Brain microvascular endothelial cell (primary cell): Measurements from ENCODE around the gene UGT3A2.
A peak's percentile ranks its signal among the peaks of the same experiment; 100 is the strongest.

Experiments used
- DNase-seq: peaks from one replicate; pipeline ENCODE4 v3.0.0-alpha.2; 2020
- H3K27ac ChIP-seq: fragments of 250-450 bp; sonication (Bioruptor Pico); 2 replicates; pipeline ENCODE4 v1.5.1; 2020; ENCODE audit warnings: mild to moderate bottlenecking, moderate library complexity
- H3K27me3 ChIP-seq: fragments of 250-450 bp; sonication (Bioruptor Pico); replicated peaks from 2 replicates; pipeline ENCODE4 v1.5.1; 2020; ENCODE audit warnings: mild to moderate bottlenecking
- H3K36me3 ChIP-seq: fragments of 250-450 bp; sonication (Bioruptor Pico); replicated peaks from 2 replicates; pipeline ENCODE4 v1.5.1; 2020; ENCODE audit warnings: mild to moderate bottlenecking
- H3K4me3 ChIP-seq: 2 replicates; pipeline ENCODE4 v1.5.1; 2011; ENCODE audit warnings: low read depth, mild to moderate bottlenecking, control low read depth, low read length, moderate library complexity
- CTCF ChIP-seq: IDR thresholded peaks from 2 replicates; pipeline ENCODE4 v1.5.1; 2011; ENCODE audit warnings: low read depth, mild to moderate bottlenecking, moderate library complexity, low read length, control low read depth, inconsistent platforms; ENCODE audit errors: missing control alignments
- in situ Hi-C: cut with HindIII; loops from 2 replicates; pipeline ENCODE4 v1.10.0; 2017; ENCODE audit warnings: low sequenced_read_pairs, low pct_ligation_motif_present

The UGT3A2 gene

DNA sequence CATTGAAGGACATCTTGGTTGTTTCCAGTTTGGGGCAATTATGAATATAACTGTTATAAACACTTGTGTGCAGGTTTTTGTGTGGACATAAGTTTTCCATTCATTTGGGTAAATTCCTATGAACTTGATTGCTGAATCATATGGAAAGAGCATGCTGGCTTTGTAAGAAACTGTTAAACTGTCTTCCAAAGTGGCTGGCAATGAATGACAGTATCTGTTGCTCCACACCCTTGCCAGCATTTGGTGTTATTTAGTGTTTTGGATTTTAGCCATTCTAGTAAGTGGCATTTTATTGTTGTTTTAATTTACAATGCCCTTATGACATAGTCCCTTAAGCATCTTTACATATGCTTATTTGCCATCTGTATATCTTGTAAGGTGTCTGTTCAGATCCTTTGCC lies 29.8 kb upstream of the UGT3A2 start:
- in situ Hi-C loops = no loop called here
- DNase-seq = no peak
- H3K36me3 ChIP-seq = no peaks in the 10 kb centered on the region
- no peak overlapping the region for H3K27ac ChIP-seq
- TF ChIP-seq CTCF = no peak
- no peaks in the 10 kb centered on the region for H3K27me3 ChIP-seq
- no peak overlapping the region for H3K4me3 ChIP-seq

DNA sequence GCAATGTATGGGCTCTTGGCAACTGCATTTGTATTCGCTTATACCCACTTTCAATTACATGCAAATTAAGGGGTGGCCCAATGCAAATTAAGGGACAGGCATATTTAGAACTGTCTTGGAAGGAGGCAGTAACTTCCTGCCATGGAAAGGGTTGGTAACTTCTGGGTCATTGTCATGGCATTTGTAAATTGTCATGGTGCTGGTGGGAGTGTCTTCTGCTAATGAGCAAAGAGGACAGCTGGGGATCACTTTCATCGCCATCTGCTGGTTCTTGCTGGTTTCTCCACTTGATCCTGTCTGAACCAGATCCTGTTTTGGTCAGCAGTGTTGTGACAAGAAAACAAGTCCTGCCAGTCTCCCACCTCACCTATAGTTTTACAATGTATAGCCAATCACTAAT lies 23.3 kb upstream of the UGT3A2 start:
- TF ChIP-seq CTCF = peak; percentile 71
- in situ Hi-C loops = no loop called here
- peak; percentile 16 for DNase-seq
- Histone ChIP-seq H3K27ac (no peak overlapping the region), H3K27me3 (no peaks in the 10 kb centered on the region), H3K4me3 (no peak overlapping the region), H3K36me3 (no peaks in the 10 kb centered on the region)

- peak; percentile 77 for TF ChIP-seq CTCF
- in situ Hi-C loops = no loop called here
- Histone ChIP-seq H3K4me3 (no peak overlapping the region), H3K27me3 (no peaks in the 10 kb centered on the region), H3K36me3 (no peaks in the 10 kb centered on the region), H3K27ac (no peak overlapping the region)
- DNase-seq = peak; percentile 44
Observed at GRCh38 chr5:36079200-36079781, 12.6 kb upstream of the UGT3A2 start.

GRCh38 chr5:36078430-36078829 lies 11.7 kb upstream of the UGT3A2 start:
- H3K27ac ChIP-seq = no peak overlapping the region
- TF ChIP-seq CTCF = no peak
- H3K4me3 ChIP-seq = no peak overlapping the region
- DNase-seq = no peak
- in situ Hi-C loops = no loop called here
- H3K27me3 ChIP-seq = no peaks in the 10 kb centered on the region
- no peaks in the 10 kb centered on the region for H3K36me3 ChIP-seq

GRCh38 chr5:36073595-36074216 lies 7.0 kb upstream of the UGT3A2 start:
- no peak for DNase-seq
- peak; percentile 37 for TF ChIP-seq CTCF
- Histone ChIP-seq H3K36me3 (no peaks in the 10 kb centered on the region), H3K27me3 (no peaks in the 10 kb centered on the region), H3K4me3 (no peak overlapping the region), H3K27ac (no peak overlapping the region)
- in situ Hi-C loops = no loop called here
